NAMALWA (cell line): Measurements from ENCODE around the gene POLD1.

Experiments used
- DNase-seq: peaks from one replicate; pipeline ENCODE4 v3.0.0-alpha.2; 2015; ENCODE audit warnings: low spot score

The POLD1 gene

DNA sequence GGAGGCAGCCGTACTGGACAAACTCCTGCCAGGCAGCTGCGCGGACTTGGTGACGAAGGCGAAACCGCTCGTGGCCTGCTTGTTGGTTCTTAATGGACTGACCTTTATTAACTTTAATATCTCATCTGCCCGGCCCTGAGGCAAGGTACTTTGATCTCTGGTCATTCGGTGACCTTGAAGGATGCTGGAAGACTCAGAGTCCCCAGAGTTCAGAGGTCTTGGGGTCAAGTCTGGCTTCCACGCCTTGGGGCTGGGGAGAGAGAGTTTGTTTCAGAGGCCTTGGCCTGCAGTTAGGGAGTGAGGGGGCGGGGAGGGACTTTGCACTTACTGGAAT is 82.5 kb downstream of the POLD1 start:
- DNase-seq = no peak

DNA sequence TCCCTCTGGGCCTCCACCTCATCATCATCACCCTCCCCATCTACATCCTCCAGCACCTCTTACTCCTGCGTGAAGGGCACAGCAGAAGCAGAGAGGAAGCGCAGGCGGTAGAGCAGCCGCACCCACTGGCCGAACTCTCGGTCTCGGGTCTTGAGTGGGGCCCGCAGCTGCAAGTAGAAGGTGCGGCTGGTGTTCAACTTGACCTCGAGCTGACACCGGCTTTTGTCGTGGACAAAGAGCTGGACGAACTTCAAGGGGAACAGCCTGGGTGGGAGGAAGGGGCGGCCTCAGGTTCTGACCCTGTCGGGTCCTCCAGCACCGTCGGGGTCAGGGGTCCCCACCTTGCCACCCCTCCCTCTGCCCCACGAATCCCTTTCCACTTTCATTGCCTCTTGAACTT is 83.4 kb downstream of the POLD1 start:
- DNase-seq = no peak
